GM12878 (cell line): ENCODE results near the gene KLRC2. TPM values are rescaled to one million over a fixed set of nuclear protein-coding genes. Genes with fewer than 3 reads are reported as not detected.
"Not testable (repeated sequence)": the region's sequence is repeated elsewhere in the genome, so short reads cannot be mapped to it uniquely, and the experiment has no call there.

Source experiments
- ATAC-seq: fragments of 200-7000 bp; cut with Tn5 transposase; 3 replicates; pipeline ENCODE4 v1.9.1; 2020; ENCODE audit warnings: mild to moderate bottlenecking, moderate library complexity
- BruUV-seq: library from RNA; stranded (reverse); fragments of 400-500 nt; replicated peaks from 2 replicates; lab custom pipeline; 2021; lab: Mats Ljungman, UMichigan
- CTCF ChIA-PET: fragments of 300-600 bp; sonication (Branson Sonifier 250); formaldehyde crosslinking; extraction: SDS; loops from one replicate; lab custom pipeline; 2021; ENCODE audit warnings: inconsistent platforms; lab: Yijun Ruan, JAX
- POLR2A ChIA-PET: fragments of 350-600 bp; formaldehyde crosslinking; extraction: SDS; loops from one replicate; lab custom pipeline; 2021; ENCODE audit warnings: inconsistent platforms; lab: Charles Lee
- RAD21 ChIA-PET: fragments of 300-600 bp; sonication (Branson Sonifier 250); formaldehyde crosslinking; loops from one replicate; lab custom pipeline; 2023; ENCODE audit warnings: antibody characterized with exemption; ENCODE audit not compliant: unreplicated experiment; lab: Charles Lee
- SMC1A ChIA-PET: fragments of 300-600 bp; sonication (Branson Sonifier 250); formaldehyde crosslinking; loops from one replicate; lab custom pipeline; 2023; ENCODE audit not compliant: unreplicated experiment, uncharacterized antibody; lab: Charles Lee
- DNase-seq: peaks from one replicate; pipeline ENCODE4 v3.0.0-alpha.2; 2011; ENCODE audit warnings: low read depth, low spot score
- FAIRE-seq: peaks from 3 replicates; lab custom pipeline; 2011; peaks lifted over from hg19 to GRCh38; lab: Jason Lieb, UNC
- H2AFZ ChIP-seq: 2 replicates; pipeline ENCODE4 v1.6.0; 2011; ENCODE audit warnings: low read depth, low read length, control low read depth; ENCODE audit not compliant: control insufficient read depth
- H3K27ac ChIP-seq: 2 replicates; pipeline ENCODE4 v1.5.1; 2011; ENCODE audit warnings: control low read depth; ENCODE audit not compliant: control insufficient read depth, insufficient read depth
- H3K27me3 ChIP-seq, 2 experiments: replicated peaks in 1 of 2; 2 replicates each; pipeline versions ENCODE4 v1.6.0 to v1.6.1; 2011; ENCODE audit warnings: low read length in 1 of 2; ENCODE audit not compliant: control insufficient read depth in 2 of 2, insufficient read depth in 2 of 2
- H3K36me3 ChIP-seq, 2 experiments: 2 replicates each; pipeline ENCODE4 v1.5.1; 2011; ENCODE audit warnings: low read length in 1 of 2; ENCODE audit not compliant: control insufficient read depth in 2 of 2, insufficient read depth in 2 of 2
- H3K4me1 ChIP-seq: 2 replicates; pipeline ENCODE4 v1.6.1; 2011; ENCODE audit warnings: mild to moderate bottlenecking, low read length, moderate library complexity, mixed read lengths; ENCODE audit not compliant: control insufficient read depth, insufficient read depth
- H3K4me2 ChIP-seq: 2 replicates; pipeline ENCODE4 v1.6.0; 2011; ENCODE audit warnings: control low read depth; ENCODE audit not compliant: control insufficient read depth, insufficient read depth
- H3K4me3 ChIP-seq: fragments of 200-600 bp; sonication (generic); 2 replicates; pipeline ENCODE4 v1.5.1; 2016
- H3K79me2 ChIP-seq: 2 replicates; pipeline ENCODE4 v1.6.0; 2011; ENCODE audit warnings: low read length; ENCODE audit not compliant: control insufficient read depth, insufficient read depth
- H3K9ac ChIP-seq: 2 replicates; pipeline ENCODE4 v1.8.0; 2011; ENCODE audit warnings: low read length, control low read depth, mixed read lengths; ENCODE audit not compliant: control insufficient read depth, insufficient read depth
- H3K9me3 ChIP-seq: replicated peaks from 3 replicates; pipeline ENCODE4 v1.5.1; 2011; ENCODE audit warnings: mild to moderate bottlenecking, low read length; ENCODE audit not compliant: control insufficient read depth, insufficient read depth
- H4K20me1 ChIP-seq: 2 replicates; pipeline ENCODE4 v1.6.0; 2011; ENCODE audit not compliant: control insufficient read depth, insufficient read depth
- BACH1 ChIP-seq: fragments of 450-650 bp; IDR thresholded peaks from 2 replicates; pipeline ENCODE4 v1.6.1; 2017; ENCODE audit warnings: mild to moderate bottlenecking, borderline replicate concordance
- BMI1 ChIP-seq: fragments of 450-650 bp; IDR thresholded peaks from 2 replicates; pipeline ENCODE4 v1.6.1; 2016; ENCODE audit warnings: mild to moderate bottlenecking, moderate library complexity, borderline replicate concordance
- BRCA1 ChIP-seq: IDR thresholded peaks from 2 replicates; pipeline ENCODE4 v1.6.1; 2011; ENCODE audit warnings: low read depth, low read length, improper control_type of control experiment
- CBFB ChIP-seq: IDR thresholded peaks from 2 replicates; pipeline ENCODE4 v1.6.1; 2016; ENCODE audit warnings: antibody characterized with exemption, low read depth
- CREM ChIP-seq: IDR thresholded peaks from 2 replicates; pipeline ENCODE4 v1.6.1; 2014; ENCODE audit warnings: antibody characterized with exemption, low read depth
- EGR1 ChIP-seq, 2 experiments: IDR thresholded peaks; 1 replicate in 1 of 2; 2 replicates in 1 of 2; pipeline ENCODE4 v1.6.1; 2011 to 2012; ENCODE audit warnings: low read depth in 2 of 2, low read length in 2 of 2, borderline replicate concordance in 1 of 2, mild to moderate bottlenecking in 1 of 2, moderate library complexity in 1 of 2
- IKZF1 ChIP-seq: fragments of 450-650 bp; conservative IDR thresholded peaks from 2 replicates; pipeline ENCODE4 v1.6.1; 2017; ENCODE audit warnings: antibody characterized with exemption, mild to moderate bottlenecking
- MEF2A ChIP-seq: IDR thresholded peaks from 2 replicates; pipeline ENCODE4 v1.6.1; 2011; ENCODE audit warnings: low read depth, mild to moderate bottlenecking, low read length, moderate library complexity; ENCODE audit not compliant: insufficient read depth
- MTA2 ChIP-seq: fragments of 450-650 bp; IDR thresholded peaks from 2 replicates; pipeline ENCODE4 v1.6.1; 2016; ENCODE audit warnings: low read depth, mild to moderate bottlenecking, moderate library complexity
- NFIC ChIP-seq: IDR thresholded peaks from 2 replicates; pipeline ENCODE4 v1.6.1; 2012; ENCODE audit warnings: low read depth, mild to moderate bottlenecking, inconsistent platforms, low read length, moderate library complexity
- NRF1 ChIP-seq: conservative IDR thresholded peaks from 2 replicates; pipeline ENCODE4 v1.6.1; 2011; ENCODE audit warnings: mild to moderate bottlenecking, low read depth, low read length, improper control_type of control experiment
- PAX8 ChIP-seq: fragments of 450-650 bp; IDR thresholded peaks from 2 replicates; pipeline ENCODE4 v1.6.1; 2017; ENCODE audit warnings: mild to moderate bottlenecking, moderate library complexity
- POU2F2 ChIP-seq: IDR thresholded peaks from 3 replicates; pipeline ENCODE4 v1.6.1; 2011; ENCODE audit warnings: low read depth, mild to moderate bottlenecking, low read length, borderline replicate concordance
- SMAD1 ChIP-seq: fragments of 450-650 bp; IDR thresholded peaks from 2 replicates; pipeline ENCODE4 v1.6.1; 2018; ENCODE audit warnings: mild to moderate bottlenecking, low read depth; ENCODE audit not compliant: partially characterized antibody
- SMARCA5 ChIP-seq: fragments of 450-650 bp; IDR thresholded peaks from 2 replicates; pipeline ENCODE4 v1.6.1; 2017; ENCODE audit warnings: mild to moderate bottlenecking
- STAT1 ChIP-seq: fragments of 450-650 bp; conservative IDR thresholded peaks from 2 replicates; pipeline ENCODE4 v1.6.1; 2014; ENCODE audit warnings: antibody characterized with exemption, mild to moderate bottlenecking
- TCF3 ChIP-seq: IDR thresholded peaks from 2 replicates; pipeline ENCODE4 v1.6.1; 2012; ENCODE audit warnings: low read depth, mild to moderate bottlenecking, low read length, borderline replicate concordance; ENCODE audit not compliant: insufficient read depth
- whole genome bisulfite sequencing: methylation state at CpG from one replicate; pipeline ENCODE4 v1.1.6; 2016; ENCODE audit warnings: low lambda C conversion rate; ENCODE audit not compliant: insufficient replicate concordance, insufficient coverage; ENCODE audit errors: missing lambda C conversion rate; 5-methylcytosine and 5-hydroxymethylcytosine counted together
- in situ Hi-C: fragments of 300-500 bp; cut with MboI; formaldehyde crosslinking; loops from 9 replicates; pipeline ENCODE4 v1.14.3; 2018; ENCODE audit warnings: mixed read lengths
- intact Hi-C: fragments of 100-400 bp; cut with micrococcal nuclease; formaldehyde crosslinking; loops from one replicate; pipeline ENCODE4 v1.14.2; 2022; ENCODE audit not compliant: unreplicated experiment
- polyA plus RNA-seq, 11 experiments: library from polyadenylated mRNA; depleted of rRNA in 4 of 11; unstranded in 6 of 11; stranded (reverse) in 5 of 11; fragments of >200 nt; fragmentation: Nextera tagmentation in 4 of 11; fragmentation: Illumina TruSeq in 1 of 11; extraction: Ambion mirVana in 4 of 11; extraction: Trizol in 1 of 11; gene quantifications; 1 replicate in 1 of 11; 2 replicates in 10 of 11; pipeline versions ENCODE4 v1.2.1 to v1.2.3, GENCODE V29; 2011 to 2016; ENCODE audit warnings: inconsistent platforms in 2 of 11, missing spikeins in 2 of 11, low read depth in 1 of 11
- total RNA-seq, 4 experiments: library from RNA; depleted of rRNA in 3 of 4; stranded (reverse); fragments of >200 nt in 3 of 4; fragmentation: Illumina TruSeq in 1 of 4; extraction: Trizol in 1 of 4; gene quantifications; 2 replicates each; pipeline versions ENCODE4 v1.2.1 to v1.2.3, GENCODE V29; 2013 to 2021

Gene KLRC2
- total and polyA plus RNA-seq, 10 of the 15 experiments (the other 5 are each of a cell fraction or from before 2014, with no cell fraction given): 0.15 to 0.40 (median 0.20) TPM; not detected in 5

DNA sequence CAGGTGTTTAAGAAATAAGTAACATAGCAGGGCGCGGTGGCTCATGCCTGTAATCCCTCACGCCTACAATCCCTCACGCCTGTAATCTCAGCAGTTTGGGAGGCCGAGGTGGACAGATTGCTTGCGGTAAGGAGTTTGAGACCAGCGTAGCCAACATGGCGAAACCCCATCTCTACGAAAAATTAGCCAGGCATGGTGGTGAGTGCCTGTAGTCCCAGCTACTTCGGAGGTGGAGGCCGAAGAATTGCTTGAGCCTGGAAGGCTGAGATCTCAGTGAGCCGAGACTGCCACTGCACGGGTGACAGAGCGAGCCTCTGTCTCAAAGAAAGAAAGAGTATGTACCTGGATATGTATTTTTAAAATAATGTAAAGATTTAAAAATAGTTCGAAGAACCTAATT, 39.6 kb downstream of the KLRC2 start:
- H3K4me1 ChIP-seq, H4K20me1 ChIP-seq, ATAC-seq, H3K79me2 ChIP-seq, H3K9ac ChIP-seq, H2AFZ ChIP-seq, H3K4me3 ChIP-seq, H3K9me3 ChIP-seq, H3K27me3 ChIP-seq, H3K4me2 ChIP-seq, DNase-seq, in situ Hi-C loops, BruUV-seq, H3K36me3 ChIP-seq, FAIRE-seq: not testable (repeated sequence)
- CTCF ChIA-PET: interaction anchor here (1.5 to 2.0 kb wide), 3 partner anchors 15 to 31 kb away, joined by 5 to 7 read pairs (median 6); no protein-coding TSS in a partner anchor
- WGBS: 87% methylated on average over 14 of the region's 15 CpGs
- H3K27ac ChIP-seq: peak overlapping the region; percentile 53; the same call in 1 of the 2 replicates
- POLR2A ChIA-PET: interaction anchor here (3.2 kb wide), 1 partner anchor 31 kb away, joined by 20 read pairs; no protein-coding TSS in a partner anchor
- intact Hi-C loops: loop anchor here (10.0 kb wide), 1 partner anchor 279 kb away; the partner anchor contains the start of gene STYK1
- RAD21 ChIA-PET: interaction anchor here (6.7 kb wide), 1 partner anchor 31 kb away, joined by 75 read pairs; no protein-coding TSS in a partner anchor
- SMC1A ChIA-PET: interaction anchor here (1.0 to 4.1 kb wide), 3 partner anchors 10 to 31 kb away, joined by 4 to 41 read pairs (median 5); no protein-coding TSS in a partner anchor

DNA sequence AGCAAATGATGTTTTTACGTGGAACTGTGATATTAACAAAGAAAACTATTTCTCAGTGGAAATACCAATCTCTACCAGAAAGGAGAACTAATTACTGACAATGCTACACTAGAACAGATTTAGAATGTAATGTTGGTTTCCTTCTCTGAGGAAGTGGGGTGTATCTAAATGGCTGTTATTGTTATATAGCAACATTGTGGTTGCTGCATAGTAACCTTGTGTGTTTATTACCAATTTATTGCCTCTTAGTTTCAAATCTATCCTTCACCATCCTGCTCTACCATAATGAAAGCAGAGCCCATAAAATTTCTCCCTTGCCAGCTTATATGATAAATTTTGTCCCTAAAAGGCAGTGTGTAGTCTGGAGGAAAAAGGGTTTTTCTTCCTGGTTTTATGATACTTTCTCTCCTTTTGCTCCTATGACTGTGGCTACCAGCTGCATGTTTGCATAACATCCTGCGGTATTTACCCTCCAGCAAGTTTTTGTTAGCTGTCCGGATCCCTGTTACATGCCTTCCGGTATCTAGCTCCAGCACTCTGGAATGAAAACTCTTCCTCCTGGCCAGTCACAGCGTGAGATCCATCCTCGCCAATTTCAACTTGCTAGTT, 40.3 kb downstream of the KLRC2 start:
- in situ Hi-C loops: no loop called here
- peak overlapping the region; percentile 56 for H3K4me2 ChIP-seq
- BruUV-seq: no TSS peak
- intact Hi-C loops: loop anchor here (1.0 to 10.0 kb wide), 2 partner anchors 31 to 279 kb away; partner anchors contain the start of gene STYK1
- RAD21 ChIA-PET: interaction anchor here (6.7 kb wide), 1 partner anchor 30 kb away, joined by 75 read pairs; no protein-coding TSS in a partner anchor
- H2AFZ ChIP-seq: peak overlapping the region; percentile 59
- peaks cover 9% of the 10 kb centered on the region; the same call in 1 of the 2 replicates for H3K4me1 ChIP-seq
- H3K79me2 ChIP-seq: no peaks in the 10 kb centered on the region
- CTCF ChIA-PET: interaction anchor here (1.5 to 2.0 kb wide), 3 partner anchors 16 to 31 kb away, joined by 5 to 7 read pairs (median 6); no protein-coding TSS in a partner anchor
- FAIRE-seq: peak; percentile 72
- POLR2A ChIA-PET: interaction anchor here (3.2 kb wide), 1 partner anchor 30 kb away, joined by 20 read pairs; no protein-coding TSS in a partner anchor
- no peaks in the 10 kb centered on the region for H3K27me3 ChIP-seq
- H3K9me3 ChIP-seq: no peaks in the 10 kb centered on the region; the same call in 2 of the 3 replicates
- H3K9ac ChIP-seq: no peak overlapping the region
- no peaks in the 10 kb centered on the region for H4K20me1 ChIP-seq
- SMC1A ChIA-PET: interaction anchor here (1.0 to 4.1 kb wide), 3 partner anchors 10 to 30 kb away, joined by 4 to 41 read pairs (median 5); no protein-coding TSS in a partner anchor
- 20% methylated on average over 6 of the region's 6 CpGs for WGBS
- peak; percentile 83 for ATAC-seq
- DNase-seq: peak; percentile 60
- no peak overlapping the region for H3K4me3 ChIP-seq
- H3K27ac ChIP-seq: peak overlapping the region; percentile 53; the same call in 1 of the 2 replicates
- no peaks in the 10 kb centered on the region for H3K36me3 ChIP-seq
- TF ChIP-seq EGR1 (IDR thresholded peaks at IDR 0.05; ENCODE audit: borderline replicate concordance in 1 of 2, low read depth in 2 of 2, low read length in 2 of 2) (no peak), MEF2A (0 out of 2 replicates have a peak, but pooled peaks have one; percentile 5), MTA2 (peak; percentile 99), BMI1 (peak; percentile 79; the same call in 1 of the 2 replicates), IKZF1 (peak; percentile 71), CREM (0 out of 2 replicates have a peak, but pooled peaks have one; percentile 22), CBFB (peak; percentile 66; the same call in 1 of the 2 replicates), NRF1 (no peak), PAX8 (no peak), SMAD1 (peak; percentile 86), BACH1 (peak; percentile 19; the same call in 1 of the 2 replicates), POU2F2 (peak; percentile 83; the same call in 2 of the 3 replicates), STAT1 (no peak), SMARCA5 (peak; percentile 21; the same call in 1 of the 2 replicates), TCF3 (no peak), BRCA1 (no peak), NFIC (peak; percentile 52)
